HG03045 (cell line): ENCODE measurements around the gene SF1.

Experiments used
- ATAC-seq: cut with Tn5 transposase; IDR thresholded peaks from one replicate; pipeline ENCODE4 v1.9.1; 2021; ENCODE audit warnings: mild to moderate bottlenecking, moderate library complexity; ENCODE audit not compliant: unreplicated experiment

SF1 gene

GRCh38 chr11:64762674-64763525 is 15.4 kb downstream of the SF1 start:
- ATAC-seq: no peak

GRCh38 chr11:64762277-64762673 is 16.1 kb downstream of the SF1 start:
- no peak for ATAC-seq

GRCh38 chr11:64760759-64761420 is 17.5 kb downstream of the SF1 start:
- no peak for ATAC-seq

GRCh38 chr11:64759722-64760719 is 18.3 kb downstream of the SF1 start, which contains the start of gene PYGM:
Gene PYGM, minus strand, starts transcription at chr11:64759974. Its CDS starts 76 bp downstream, at chr11:64759898.
- ATAC-seq: no peak

- no peak for ATAC-seq
These were observed 19.1 kb downstream of the SF1 start for GRCh38 chr11:64759131-64759721.

GRCh38 chr11:64758330-64759079 is 19.8 kb downstream of the SF1 start:
- no peak for ATAC-seq

- no peak for ATAC-seq
These were observed 20.6 kb downstream of the SF1 start for GRCh38 chr11:64757549-64758329.

GRCh38 chr11:64755681-64756361 is 22.5 kb downstream of the SF1 start:
- ATAC-seq: no peak

- no peak for ATAC-seq
These were observed 23.3 kb downstream of the SF1 start for GRCh38 chr11:64754919-64755662.

GRCh38 chr11:64754124-64754918 is 24.0 kb downstream of the SF1 start:
- no peak for ATAC-seq

- no peak for ATAC-seq
These were observed 24.8 kb downstream of the SF1 start for GRCh38 chr11:64753380-64754123.

- ATAC-seq: no peak
These were observed 25.3 kb downstream of the SF1 start for GRCh38 chr11:64753019-64753379.

- no peak for ATAC-seq
These were observed 26.0 kb downstream of the SF1 start for GRCh38 chr11:64752175-64752970.

- no peak for ATAC-seq
These were observed 26.8 kb downstream of the SF1 start for GRCh38 chr11:64751580-64751979.

GRCh38 chr11:64751136-64751535 is 27.2 kb downstream of the SF1 start:
- no peak for ATAC-seq
